Natural killer cell treated with Interleukin-12 subunit alpha and Interleukin-12 subunit beta and Interleukin-15 and Interleukin-18, amount 100 ng/mL, for 72 hours (primary cell): Measurements from ENCODE around the gene AMDHD2. TPM values are rescaled to one million over a fixed set of nuclear protein-coding genes. Genes with fewer than 3 reads are reported as not detected.

Experiments
- ATAC-seq, 2 donors: fragments of 150-1000 bp; cut with Tn5 transposase in 1 of 2; sonication (Bioruptor Pico), chemical (Tn5 transposase) in 1 of 2; 2 replicates each; pipeline ENCODE4 v1.10.0; 2021
- DNase-seq: peaks from one replicate; pipeline ENCODE4 v3.0.0; 2022; ENCODE audit warnings: low spot score
- H3K27ac Mint-ChIP-seq, 2 donors: 1 replicate in 1 of 2; 2 replicates in 1 of 2; pipeline ENCODE4 v1.8.0; 2022; ENCODE audit warnings: mixed read lengths in 2 of 2, mild to moderate bottlenecking in 1 of 2, moderate library complexity in 1 of 2
- H3K27me3 Mint-ChIP-seq, 2 donors: 1 replicate in 1 of 2; 2 replicates in 1 of 2; pipeline ENCODE4 v1.8.0; 2022; ENCODE audit warnings: mixed read lengths in 2 of 2
- H3K36me3 Mint-ChIP-seq: one replicate; pipeline ENCODE4 v1.8.0; 2022; ENCODE audit warnings: mixed read lengths
- H3K4me1 Mint-ChIP-seq, 2 donors: 1 replicate in 1 of 2; 2 replicates in 1 of 2; pipeline ENCODE4 v1.8.0; 2022; ENCODE audit warnings: low read depth in 2 of 2, mixed read lengths in 2 of 2, mild to moderate bottlenecking in 1 of 2
- H3K4me3 Mint-ChIP-seq: one replicate; pipeline ENCODE4 v1.8.0; 2022; ENCODE audit warnings: mixed read lengths
- H3K9me3 Mint-ChIP-seq: 2 replicates; pipeline ENCODE4 v1.8.0; 2022; ENCODE audit warnings: mixed read lengths
- total RNA-seq, 2 donors: library from RNA; stranded (reverse); gene quantifications; one replicate each; pipeline ENCODE4 v1.2.3, GENCODE V29; 2022

AMDHD2 gene
- total RNA-seq, 2 donors from 2014 or later = 34.1 to 63.9 TPM

DNA sequence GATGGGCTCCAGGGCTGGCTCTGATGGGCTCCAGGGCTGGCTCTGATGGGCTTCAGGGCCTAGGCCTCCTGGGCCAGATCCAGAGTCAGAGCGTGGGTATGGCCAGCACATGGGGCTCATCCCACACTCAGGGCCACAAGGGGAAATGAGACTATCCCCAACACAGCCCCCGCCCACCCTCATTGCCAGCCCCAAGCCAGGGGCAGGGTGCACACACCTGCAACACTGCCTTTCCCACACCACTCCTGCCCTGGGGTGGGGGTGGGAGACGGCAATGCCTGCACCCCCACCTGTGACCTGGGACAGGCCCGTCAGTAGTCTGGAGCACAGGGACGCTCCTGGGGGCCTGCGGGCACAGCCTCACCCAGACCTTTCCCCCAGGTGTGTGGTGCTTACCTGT is 20.7 kb upstream of the AMDHD2 start:
- ATAC-seq (no peak), DNase-seq (no peak)
- Mint-ChIP-seq H3K4me3 (no peak overlapping the region), H3K27me3 (no peaks in the 10 kb centered on the region), H3K4me1 (no peaks in the 10 kb centered on the region), H3K27ac (no peak overlapping the region), H3K36me3 (no peaks in the 10 kb centered on the region), H3K9me3 (no peaks in the 10 kb centered on the region)

GRCh38 chr16:2499890-2500429 is 20.2 kb upstream of the AMDHD2 start:
- Mint-ChIP-seq H3K4me3 (no peak overlapping the region), H3K9me3 (no peaks in the 10 kb centered on the region), H3K27ac (no peak overlapping the region), H3K36me3 (no peaks in the 10 kb centered on the region), H3K4me1 (no peaks in the 10 kb centered on the region), H3K27me3 (no peaks in the 10 kb centered on the region)
- ATAC-seq = no peak
- DNase-seq = no peak

DNA sequence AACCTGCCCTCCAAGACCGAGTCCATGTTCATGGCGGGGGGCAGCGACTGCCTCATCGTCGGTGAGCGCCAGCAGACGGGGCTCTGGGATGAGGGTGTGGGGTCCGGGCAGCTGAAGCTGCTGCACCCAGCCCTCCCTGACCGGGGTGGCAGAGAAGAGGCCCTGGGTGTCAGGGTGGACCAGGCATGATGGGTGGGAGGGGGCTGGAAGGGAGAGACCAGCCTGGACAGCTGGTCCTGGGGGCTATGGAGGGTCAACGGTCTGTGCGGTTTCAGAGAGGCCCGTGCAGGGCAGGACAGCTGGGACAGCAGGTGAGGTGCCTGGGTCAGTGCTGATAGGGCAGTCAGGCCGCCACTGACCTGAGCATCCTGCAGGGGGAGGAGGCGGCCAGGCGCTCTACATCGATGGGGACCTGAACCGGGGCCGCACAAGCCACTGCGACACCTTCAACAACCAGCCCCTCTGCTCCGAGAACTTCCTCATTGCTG is 19.7 kb upstream of the AMDHD2 start:
- Mint-ChIP-seq H3K4me3 (no peak overlapping the region), H3K4me1 (no peaks in the 10 kb centered on the region), H3K27ac (no peak overlapping the region), H3K9me3 (no peaks in the 10 kb centered on the region), H3K36me3 (no peaks in the 10 kb centered on the region), H3K27me3 (no peaks in the 10 kb centered on the region)
- DNase-seq (no peak), ATAC-seq (no peak)

GRCh38 chr16:2500918-2501750 is 19.0 kb upstream of the AMDHD2 start:
- Mint-ChIP-seq H3K36me3 (no peaks in the 10 kb centered on the region), H3K4me1 (no peaks in the 10 kb centered on the region), H3K9me3 (no peaks in the 10 kb centered on the region), H3K27me3 (no peaks in the 10 kb centered on the region), H3K27ac (no peak overlapping the region), H3K4me3 (no peak overlapping the region)
- ATAC-seq (peak; percentile 85 to 90), DNase-seq (peak; percentile 81)

- no peaks in the 10 kb centered on the region for H3K27me3 Mint-ChIP-seq
- no peak overlapping the region for H3K4me3 Mint-ChIP-seq
- no peak for DNase-seq
- H3K36me3 Mint-ChIP-seq = no peaks in the 10 kb centered on the region
- no peak for ATAC-seq
- H3K9me3 Mint-ChIP-seq = no peaks in the 10 kb centered on the region
- no peaks in the 10 kb centered on the region for H3K4me1 Mint-ChIP-seq
- H3K27ac Mint-ChIP-seq = no peak overlapping the region
Observed at GRCh38 chr16:2501946-2502895, 17.9 kb upstream of the AMDHD2 start.

DNA sequence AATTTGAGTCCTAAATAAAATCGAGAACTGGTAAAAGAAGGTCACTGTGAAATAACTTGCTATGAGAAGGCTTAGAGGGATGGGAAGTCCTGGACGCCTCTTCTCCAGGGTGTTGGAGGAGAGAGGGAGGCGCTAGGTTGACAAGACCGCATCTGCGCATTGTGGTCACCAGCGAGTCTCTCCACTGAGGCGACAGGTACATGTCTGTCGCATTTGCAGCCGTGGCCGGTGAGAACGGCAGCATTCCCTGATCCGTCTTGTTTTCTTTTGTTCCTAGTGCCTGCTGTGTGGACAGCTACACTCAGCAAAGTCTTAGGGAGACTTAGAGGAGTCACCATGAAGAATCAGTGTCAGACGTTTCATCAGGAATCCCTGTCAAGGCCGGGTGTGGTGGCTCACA is 14.5 kb upstream of the AMDHD2 start:
- H3K27ac Mint-ChIP-seq = no peak overlapping the region
- ATAC-seq (no peak), DNase-seq (no peak)
- peaks cover 11 to 12% of the 10 kb centered on the region in 2 donors for H3K4me1 Mint-ChIP-seq
- H3K9me3 Mint-ChIP-seq = no peaks in the 10 kb centered on the region
- no peaks in the 10 kb centered on the region for H3K27me3 Mint-ChIP-seq
- no peaks in the 10 kb centered on the region for H3K36me3 Mint-ChIP-seq
- no peak overlapping the region for H3K4me3 Mint-ChIP-seq

- no peak for DNase-seq
Observed at GRCh38 chr16:2507052-2507659, 13.0 kb upstream of the AMDHD2 start.

GRCh38 chr16:2507665-2508064 is 12.5 kb upstream of the AMDHD2 start:
- no peak overlapping the region for H3K27ac Mint-ChIP-seq
- peaks cover 18 to 20% of the 10 kb centered on the region in 2 donors for H3K4me1 Mint-ChIP-seq
- no peak overlapping the region for H3K4me3 Mint-ChIP-seq
- no peaks in the 10 kb centered on the region for H3K27me3 Mint-ChIP-seq
- no peaks in the 10 kb centered on the region for H3K36me3 Mint-ChIP-seq
- H3K9me3 Mint-ChIP-seq = no peaks in the 10 kb centered on the region
- ATAC-seq (no peak), DNase-seq (no peak)

More at GRCh38 chr16:2507052-2507659, 13.0 kb upstream of the AMDHD2 start:
- H3K9me3 Mint-ChIP-seq = no peaks in the 10 kb centered on the region
- H3K4me3 Mint-ChIP-seq = no peak overlapping the region
- H3K36me3 Mint-ChIP-seq = no peaks in the 10 kb centered on the region
- H3K27me3 Mint-ChIP-seq = no peaks in the 10 kb centered on the region
- peaks cover 13 to 15% of the 10 kb centered on the region in 2 donors for H3K4me1 Mint-ChIP-seq
- peak in 1 of 2 donors; percentile 11 for ATAC-seq
- no peak overlapping the region for H3K27ac Mint-ChIP-seq

DNA sequence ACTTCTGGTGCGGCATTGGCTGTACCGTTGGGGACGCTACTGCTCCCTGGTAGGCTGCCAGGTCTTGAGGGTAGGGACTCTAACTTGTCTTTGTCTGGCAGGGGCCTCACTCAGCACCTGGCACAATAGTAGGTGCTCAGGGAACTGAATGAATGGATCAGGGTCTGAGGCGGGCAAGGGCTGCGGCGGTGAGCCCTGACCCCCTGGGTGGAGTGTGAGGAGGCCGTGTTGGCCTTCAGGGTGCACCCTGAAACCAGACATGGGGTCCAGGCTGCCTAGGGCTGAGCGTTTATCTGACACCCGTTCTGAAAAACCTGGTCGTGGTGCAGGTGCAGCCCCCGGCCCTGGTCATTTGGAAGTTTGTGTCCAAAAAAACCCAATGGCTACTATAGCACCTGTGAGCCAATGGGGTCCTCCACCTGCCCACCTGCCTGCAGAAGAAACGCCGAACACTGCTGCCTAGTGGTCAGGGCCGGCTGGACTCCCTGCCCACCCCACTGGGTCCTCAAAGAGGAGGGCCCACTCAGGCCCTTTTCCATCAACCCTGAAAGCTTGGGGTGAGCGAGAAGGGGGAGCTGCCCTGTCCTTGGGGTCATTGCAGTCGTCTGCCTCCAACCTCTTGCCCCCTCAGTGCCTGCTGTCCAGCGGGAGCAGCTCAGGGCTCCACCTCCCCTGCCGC is 11.3 kb upstream of the AMDHD2 start:
- DNase-seq (no peak), ATAC-seq (no peak)
- H3K9me3 Mint-ChIP-seq = no peaks in the 10 kb centered on the region
- no peaks in the 10 kb centered on the region for H3K36me3 Mint-ChIP-seq
- H3K27ac Mint-ChIP-seq = no peak overlapping the region
- no peak overlapping the region for H3K4me3 Mint-ChIP-seq
- peaks cover 24 to 26% of the 10 kb centered on the region in 2 donors for H3K4me1 Mint-ChIP-seq
- no peaks in the 10 kb centered on the region for H3K27me3 Mint-ChIP-seq

DNA sequence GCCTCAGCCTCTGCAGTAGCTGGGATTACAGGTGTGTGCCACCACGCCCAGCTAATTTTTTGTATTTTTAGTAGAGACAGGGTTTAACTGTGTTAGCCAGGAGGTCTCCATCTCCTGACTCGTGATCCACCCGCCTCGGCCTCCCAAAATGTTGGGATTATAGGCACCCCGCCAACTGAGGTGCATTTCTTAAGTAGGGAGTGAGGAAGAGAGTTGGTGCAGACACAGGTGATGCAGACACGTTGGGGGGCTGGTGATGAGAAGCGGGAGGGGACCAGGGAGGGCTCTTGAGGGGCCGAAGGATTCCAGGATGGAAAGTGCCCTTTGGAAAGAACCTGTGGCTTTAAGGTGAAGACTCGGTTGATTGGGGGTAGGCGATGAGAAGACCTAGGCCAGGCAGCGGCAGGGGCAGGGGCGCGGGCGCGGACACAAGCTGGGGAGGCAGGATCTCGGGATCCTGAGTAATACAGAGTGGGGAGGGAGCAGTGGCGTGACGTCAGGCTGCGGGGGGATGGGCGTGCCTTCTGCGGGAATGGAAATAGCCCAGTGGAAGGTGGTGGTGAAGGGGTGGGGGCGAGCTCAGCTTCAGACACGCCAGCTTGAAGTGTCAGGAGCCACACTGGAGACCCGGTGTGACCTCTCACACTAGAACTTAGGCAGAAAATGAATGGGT is 8.9 kb upstream of the AMDHD2 start:
- H3K36me3 Mint-ChIP-seq = no peaks in the 10 kb centered on the region
- H3K4me1 Mint-ChIP-seq = peaks cover 38 to 39% of the 10 kb centered on the region in 2 donors
- DNase-seq = no peak
- ATAC-seq = no peak
- H3K9me3 Mint-ChIP-seq = no peaks in the 10 kb centered on the region
- H3K27ac Mint-ChIP-seq = no peak overlapping the region
- H3K27me3 Mint-ChIP-seq = no peaks in the 10 kb centered on the region
- H3K4me3 Mint-ChIP-seq = no peak overlapping the region

DNA sequence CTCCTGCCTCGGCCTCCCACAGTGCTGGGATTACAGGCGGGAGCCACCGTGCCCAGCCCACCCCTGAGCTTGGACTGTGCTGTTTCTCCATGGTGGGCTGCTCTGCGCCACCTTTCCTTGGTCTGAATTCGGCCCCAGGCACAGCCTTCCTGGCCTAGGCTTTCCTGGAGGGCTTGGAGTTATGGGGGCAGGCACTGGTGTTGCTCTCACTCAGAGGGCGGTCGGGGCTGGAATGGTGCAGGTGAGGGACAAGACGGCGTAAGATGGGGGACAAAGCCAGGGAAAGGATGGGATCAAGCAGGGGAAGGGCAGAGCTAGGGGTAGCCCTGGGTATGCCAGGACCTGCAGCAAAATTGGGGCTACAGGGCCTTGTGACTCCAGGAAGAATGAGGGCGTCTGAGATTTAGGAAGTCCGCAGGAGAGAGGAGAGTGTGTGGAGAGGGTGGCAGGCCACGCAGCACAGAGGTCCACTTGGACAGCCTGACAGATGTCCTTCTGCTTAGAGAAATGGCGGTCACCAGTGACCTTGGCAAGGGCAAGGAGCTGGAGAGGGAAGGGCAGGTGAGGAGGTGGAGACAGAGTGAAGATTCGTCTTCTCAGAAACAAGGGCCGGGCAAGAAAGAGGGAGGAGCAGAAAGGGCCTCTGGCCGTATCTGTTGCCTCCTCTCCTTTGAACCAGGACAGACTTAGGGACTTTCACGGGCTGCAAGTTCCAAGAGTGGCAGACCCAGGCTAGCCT is 8.0 kb upstream of the AMDHD2 start:
- H3K9me3 Mint-ChIP-seq = no peaks in the 10 kb centered on the region

GRCh38 chr16:2512735-2513404 is 7.3 kb upstream of the AMDHD2 start:
- H3K4me1 Mint-ChIP-seq = peaks cover 51 to 52% of the 10 kb centered on the region in 2 donors
- peak overlapping the region; percentile 85 for H3K4me3 Mint-ChIP-seq
- no peak for DNase-seq
- H3K27me3 Mint-ChIP-seq = no peaks in the 10 kb centered on the region
- H3K27ac Mint-ChIP-seq = peak overlapping the region; percentile 69 to 76
- H3K9me3 Mint-ChIP-seq = no peaks in the 10 kb centered on the region
- no peak for ATAC-seq
- H3K36me3 Mint-ChIP-seq = no peaks in the 10 kb centered on the region

More for the DNA sequence above, 8.0 kb upstream of the AMDHD2 start:
- ATAC-seq (no peak), DNase-seq (no peak)
- Mint-ChIP-seq H3K27me3 (no peaks in the 10 kb centered on the region), H3K36me3 (no peaks in the 10 kb centered on the region), H3K27ac (peak overlapping the region; percentile 69 to 76), H3K4me1 (peaks cover 47 to 48% of the 10 kb centered on the region in 2 donors), H3K4me3 (peak overlapping the region; percentile 85)
